ENCODE results near the gene FASLG.

GRCh38 chr1:172682812-172683211, 23.9 kb downstream of the FASLG start:
- TF ChIP-seq, protein P1, sequence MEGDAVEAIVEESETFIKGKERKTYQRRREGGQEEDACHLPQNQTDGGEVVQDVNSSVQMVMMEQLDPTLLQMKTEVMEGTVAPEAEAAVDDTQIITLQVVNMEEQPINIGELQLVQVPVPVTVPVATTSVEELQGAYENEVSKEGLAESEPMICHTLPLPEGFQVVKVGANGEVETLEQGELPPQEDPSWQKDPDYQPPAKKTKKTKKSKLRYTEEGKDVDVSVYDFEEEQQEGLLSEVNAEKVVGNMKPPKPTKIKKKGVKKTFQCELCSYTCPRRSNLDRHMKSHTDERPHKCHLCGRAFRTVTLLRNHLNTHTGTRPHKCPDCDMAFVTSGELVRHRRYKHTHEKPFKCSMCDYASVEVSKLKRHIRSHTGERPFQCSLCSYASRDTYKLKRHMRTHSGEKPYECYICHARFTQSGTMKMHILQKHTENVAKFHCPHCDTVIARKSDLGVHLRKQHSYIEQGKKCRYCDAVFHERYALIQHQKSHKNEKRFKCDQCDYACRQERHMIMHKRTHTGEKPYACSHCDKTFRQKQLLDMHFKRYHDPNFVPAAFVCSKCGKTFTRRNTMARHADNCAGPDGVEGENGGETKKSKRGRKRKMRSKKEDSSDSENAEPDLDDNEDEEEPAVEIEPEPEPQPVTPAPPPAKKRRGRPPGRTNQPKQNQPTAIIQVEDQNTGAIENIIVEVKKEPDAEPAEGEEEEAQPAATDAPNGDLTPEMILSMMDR (IDR thresholded peaks at IDR 0.05), result no peak
- no peak for TF ChIP-seq POLR2A (IDR thresholded peaks at IDR 0.05)
